Adipocyte (in vitro differentiated cells): ENCODE data around the gene SLC13A3.

Experiments
- DNase-seq: peaks from one replicate; pipeline ENCODE4 v3.0.0-alpha.2; 2015; ENCODE audit warnings: low read depth
- H3K27me3 ChIP-seq: replicated peaks from 2 replicates; pipeline ENCODE4 v1.7.0; 2013; ENCODE audit warnings: mild to moderate bottlenecking, low read length, moderate library complexity; ENCODE audit not compliant: control insufficient read depth, insufficient read depth
- H3K36me3 ChIP-seq: 2 replicates; pipeline ENCODE4 v1.7.0; 2013; ENCODE audit warnings: low read length, mild to moderate bottlenecking, moderate library complexity; ENCODE audit not compliant: control insufficient read depth, insufficient read depth, severe bottlenecking
- H3K4me1 ChIP-seq: 2 replicates; pipeline ENCODE4 v1.7.0; 2013; ENCODE audit warnings: mild to moderate bottlenecking, low read length, moderate library complexity; ENCODE audit not compliant: control insufficient read depth, insufficient read depth
- H3K4me3 ChIP-seq: 2 replicates; pipeline ENCODE4 v1.7.0; 2013; ENCODE audit warnings: mild to moderate bottlenecking, low read length, moderate library complexity
- H3K9ac ChIP-seq: 2 replicates; pipeline ENCODE4 v1.7.0; 2013; ENCODE audit warnings: mild to moderate bottlenecking, low read length, moderate library complexity
- H3K9me3 ChIP-seq: 2 replicates; pipeline ENCODE4 v1.7.0; 2013; ENCODE audit warnings: mild to moderate bottlenecking, low read length, moderate library complexity; ENCODE audit not compliant: control insufficient read depth

SLC13A3 gene

GRCh38 chr20:46607849-46608497 is 43.3 kb downstream of the SLC13A3 start:
- H3K4me3 ChIP-seq, result no peak overlapping the region
- H3K4me1 ChIP-seq, result no peaks in the 10 kb centered on the region
- no peaks in the 10 kb centered on the region for H3K36me3 ChIP-seq
- H3K27me3 ChIP-seq, result no peaks in the 10 kb centered on the region
- H3K9me3 ChIP-seq, result no peaks in the 10 kb centered on the region
- H3K9ac ChIP-seq, result no peak overlapping the region
- no peak for DNase-seq

- Histone ChIP-seq H3K9me3 (no peaks in the 10 kb centered on the region), H3K9ac (no peak overlapping the region), H3K4me1 (no peaks in the 10 kb centered on the region), H3K4me3 (no peak overlapping the region), H3K27me3 (no peaks in the 10 kb centered on the region), H3K36me3 (no peaks in the 10 kb centered on the region)
- DNase-seq, result no peak
Measured at GRCh38 chr20:46607191-46607848, 43.9 kb downstream of the SLC13A3 start.

DNA sequence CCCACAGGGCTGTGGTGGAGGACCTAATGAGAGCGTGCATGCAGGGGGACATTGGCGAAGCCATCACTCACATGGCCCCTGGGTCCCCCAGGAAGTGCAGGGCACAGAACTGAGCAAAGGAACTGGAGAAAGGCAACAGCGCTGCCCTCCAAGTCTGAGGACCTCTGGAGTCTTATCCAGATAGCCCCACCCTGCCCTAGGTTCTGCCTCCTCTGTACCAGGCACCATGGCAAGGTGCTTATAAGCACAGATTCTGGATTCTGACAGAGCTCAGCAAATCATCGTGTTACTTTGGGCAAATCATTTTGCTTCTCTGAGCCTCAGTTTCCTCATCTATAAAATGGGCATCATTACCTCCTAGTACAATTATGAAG is 44.5 kb downstream of the SLC13A3 start:
- no peak for DNase-seq
- no peaks in the 10 kb centered on the region for H3K9me3 ChIP-seq
- H3K9ac ChIP-seq, result no peak overlapping the region
- H3K4me1 ChIP-seq, result no peaks in the 10 kb centered on the region
- H3K36me3 ChIP-seq, result no peaks in the 10 kb centered on the region
- no peaks in the 10 kb centered on the region for H3K27me3 ChIP-seq
- H3K4me3 ChIP-seq, result no peak overlapping the region

DNA sequence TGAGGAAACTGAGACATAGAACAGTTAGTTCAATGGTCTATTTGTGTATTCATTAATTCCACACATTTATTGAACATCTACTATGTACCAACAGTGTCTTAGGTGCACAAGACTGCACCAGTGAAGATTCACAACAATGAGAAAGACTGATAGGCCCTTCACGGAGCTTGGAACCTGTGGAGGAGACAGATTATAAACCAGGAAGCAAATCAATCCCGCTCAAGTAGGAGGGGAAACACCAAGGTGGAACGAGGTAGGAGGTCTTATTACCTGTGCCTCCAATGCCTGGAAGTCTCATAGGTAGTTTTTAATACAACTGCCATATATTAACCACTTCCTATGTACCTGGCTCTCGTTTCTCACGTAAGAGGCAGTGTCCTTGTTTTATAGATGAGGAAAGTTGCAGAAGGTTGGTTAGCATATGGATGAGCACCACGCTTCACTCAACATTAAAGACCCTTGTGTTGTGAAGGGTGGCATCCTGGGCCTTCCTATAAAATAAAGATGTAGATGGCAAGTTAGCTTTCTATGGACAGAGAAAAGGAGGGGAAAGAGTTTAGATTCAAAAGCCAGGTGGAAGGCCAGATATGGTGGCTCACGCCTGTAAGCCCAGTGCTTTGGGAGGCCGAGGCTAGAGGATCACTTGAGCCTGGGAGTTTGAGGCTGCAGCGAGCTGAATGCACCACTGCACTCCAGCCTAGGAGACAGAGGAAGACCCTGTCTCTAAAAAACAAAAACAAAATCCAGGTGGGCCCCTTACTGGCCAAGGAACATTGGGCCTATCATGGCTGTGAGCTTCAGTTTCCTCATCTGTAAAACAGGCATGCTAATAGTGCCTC is 45.1 kb downstream of the SLC13A3 start:
- Histone ChIP-seq H3K27me3 (no peaks in the 10 kb centered on the region), H3K36me3 (no peaks in the 10 kb centered on the region), H3K4me3 (no peak overlapping the region), H3K4me1 (no peaks in the 10 kb centered on the region), H3K9ac (no peak overlapping the region), H3K9me3 (no peaks in the 10 kb centered on the region)
- no peak for DNase-seq

GRCh38 chr20:46605181-46605580 is 46.1 kb downstream of the SLC13A3 start:
- H3K9ac ChIP-seq, result no peak overlapping the region
- no peak overlapping the region for H3K4me3 ChIP-seq
- H3K9me3 ChIP-seq, result no peaks in the 10 kb centered on the region
- H3K36me3 ChIP-seq, result no peaks in the 10 kb centered on the region
- no peaks in the 10 kb centered on the region for H3K4me1 ChIP-seq
- no peaks in the 10 kb centered on the region for H3K27me3 ChIP-seq
- DNase-seq, result no peak

GRCh38 chr20:46604551-46605133 is 46.6 kb downstream of the SLC13A3 start:
- Histone ChIP-seq H3K4me1 (no peaks in the 10 kb centered on the region), H3K36me3 (no peaks in the 10 kb centered on the region), H3K9ac (no peak overlapping the region), H3K27me3 (no peaks in the 10 kb centered on the region), H3K9me3 (no peaks in the 10 kb centered on the region), H3K4me3 (no peak overlapping the region)
- DNase-seq, result no peak

DNA sequence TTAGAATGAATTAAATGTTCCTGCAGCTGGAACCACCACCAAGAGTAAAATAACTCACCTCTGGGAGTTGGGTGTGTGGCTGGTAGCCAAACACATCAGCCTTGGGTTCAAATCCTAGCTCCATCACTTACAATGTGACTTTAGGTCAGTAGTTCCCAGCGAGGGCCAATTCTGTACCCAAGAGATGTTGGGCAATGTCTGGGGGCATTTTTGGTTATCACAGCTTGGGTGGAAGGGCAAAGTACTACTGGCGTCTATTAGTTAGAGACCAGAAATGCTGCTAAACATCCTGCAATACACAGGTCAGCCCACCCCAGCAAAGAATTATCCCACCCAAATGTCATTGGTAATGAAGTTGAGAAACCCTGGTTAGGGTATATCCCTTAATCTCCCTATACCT is 48.8 kb downstream of the SLC13A3 start:
- Histone ChIP-seq H3K4me3 (no peak overlapping the region), H3K36me3 (no peaks in the 10 kb centered on the region), H3K27me3 (no peaks in the 10 kb centered on the region), H3K9me3 (no peaks in the 10 kb centered on the region), H3K9ac (no peak overlapping the region), H3K4me1 (no peaks in the 10 kb centered on the region)
- no peak for DNase-seq

GRCh38 chr20:46601603-46602122 is 49.6 kb downstream of the SLC13A3 start:
- H3K27me3 ChIP-seq, result no peaks in the 10 kb centered on the region
- no peak overlapping the region for H3K4me3 ChIP-seq
- no peak for DNase-seq
- no peaks in the 10 kb centered on the region for H3K4me1 ChIP-seq
- no peaks in the 10 kb centered on the region for H3K36me3 ChIP-seq
- no peaks in the 10 kb centered on the region for H3K9me3 ChIP-seq
- H3K9ac ChIP-seq, result no peak overlapping the region

DNA sequence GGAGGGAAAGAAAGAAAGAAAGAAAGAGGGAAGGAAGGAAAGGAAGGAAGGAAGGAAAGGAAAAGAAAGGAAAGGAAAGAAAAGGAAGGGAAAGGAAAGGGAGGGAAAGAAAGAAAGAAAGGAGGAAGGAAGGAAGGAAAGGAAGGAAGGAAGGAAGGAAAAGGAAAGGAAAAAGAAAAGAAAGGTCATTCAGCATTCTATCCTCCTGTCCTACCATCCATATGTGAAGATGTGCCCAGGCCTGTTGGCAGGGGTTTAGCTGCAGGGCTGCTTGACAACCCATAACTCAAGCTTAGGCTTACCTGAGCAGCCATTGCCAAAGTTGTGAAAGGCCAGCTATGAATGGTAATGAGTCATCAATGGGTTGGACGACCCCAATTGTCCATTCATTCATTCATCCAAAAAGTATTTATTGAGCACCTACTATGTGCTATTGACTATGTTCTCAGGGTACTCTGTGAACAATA is 50.9 kb downstream of the SLC13A3 start:
- Histone ChIP-seq H3K4me1 (no peaks in the 10 kb centered on the region), H3K9ac (no peak overlapping the region), H3K36me3 (no peaks in the 10 kb centered on the region), H3K4me3 (no peak overlapping the region), H3K9me3 (no peaks in the 10 kb centered on the region), H3K27me3 (no peaks in the 10 kb centered on the region)
- no peak for DNase-seq

- no peak for DNase-seq
Measured at GRCh38 chr20:46599227-46599987, 51.9 kb downstream of the SLC13A3 start.

More at GRCh38 chr20:46599227-46599987, 51.9 kb downstream of the SLC13A3 start:
- no peaks in the 10 kb centered on the region for H3K36me3 ChIP-seq
- H3K27me3 ChIP-seq, result no peaks in the 10 kb centered on the region
- no peaks in the 10 kb centered on the region for H3K4me1 ChIP-seq
- no peaks in the 10 kb centered on the region for H3K9me3 ChIP-seq
- no peak overlapping the region for H3K4me3 ChIP-seq
- no peak overlapping the region for H3K9ac ChIP-seq
